ENCODE results near the gene FRMD3. TPM values are rescaled to one million over a fixed set of nuclear protein-coding genes. Genes with fewer than 3 reads are reported as not detected.

Gene FRMD3
- total and polyA plus RNA-seq, 2 donors (not counting 3 experiments of a cell fraction or from before 2014, with no cell fraction given), result 3.0 to 6.1 TPM

DNA sequence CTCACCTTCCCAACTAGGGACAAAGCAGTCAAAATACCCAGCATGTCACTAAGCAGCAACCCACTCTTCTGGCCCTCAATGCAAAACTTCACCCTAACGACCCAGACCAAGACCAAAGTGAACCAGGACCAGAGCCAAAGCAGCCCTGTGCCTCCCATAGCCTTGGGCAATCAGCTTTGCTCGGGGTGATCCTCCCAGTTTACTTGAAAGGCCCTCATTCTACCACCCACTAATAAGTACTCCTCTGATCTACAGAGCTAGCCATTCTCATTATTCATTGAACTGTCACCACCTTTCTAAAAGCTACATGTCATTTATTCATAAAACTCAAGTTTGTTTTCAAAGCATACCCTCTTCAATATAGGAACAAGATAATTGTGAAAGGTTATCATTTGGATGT, 221.0 kb downstream of the FRMD3 start:
- Histone ChIP-seq H3K27ac (ENCODE audit: insufficient read depth, low read depth, low read length) (no peak overlapping the region), H2AFZ (ENCODE audit: low read depth, low read length) (no peak overlapping the region), H3K36me3 (ENCODE audit: control insufficient read depth in 2 of 2, extremely low read depth in 1 of 2, insufficient read depth in 2 of 2, low read length in 2 of 2) (no peaks in the 10 kb centered on the region), H3K4me1 (ENCODE audit: control insufficient read depth, extremely low read depth, insufficient read depth, low read length) (no peaks in the 10 kb centered on the region), H3K9me1 (replicated peaks; ENCODE audit: control insufficient read depth, extremely low read depth, insufficient read depth, low read length) (no peaks in the 10 kb centered on the region), H3K27me3 (ENCODE audit: control insufficient read depth in 2 of 2, insufficient read depth in 2 of 2, low read length in 2 of 2) (no peaks in the 10 kb centered on the region), H3K4me3 (replicated peaks in 1 of 3; ENCODE audit: insufficient read depth in 1 of 3, low read depth in 1 of 3, low read length in 3 of 3) (no peak overlapping the region), H3K9me3 (replicated peaks; ENCODE audit: control insufficient read depth, insufficient read depth, low read length) (no peaks in the 10 kb centered on the region), H3K79me2 (ENCODE audit: control insufficient read depth, insufficient read depth, low read length) (no peaks in the 10 kb centered on the region), H3K4me2 (ENCODE audit: insufficient read depth, low read length) (no peak overlapping the region), H3K9ac (replicated peaks; ENCODE audit: extremely low read depth, insufficient read depth, low read length) (no peak overlapping the region), H4K20me1 (replicated peaks; ENCODE audit: control insufficient read depth, extremely low read depth, insufficient read depth, low read length) (no peaks in the 10 kb centered on the region)
- FAIRE-seq, result no peak
- dilution Hi-C loops (cut with MboI; ENCODE audit: extremely low pct_ligation_motif_present, low sequenced_read_pairs) (no loop called here), intact Hi-C loops (cut with micrococcal nuclease) (no loop called here)
- ChIA-PET CTCF (interaction anchor here (1.3 kb wide), 1 partner anchor 17 kb away, joined by 11 read pairs; no protein-coding TSS in a partner anchor), POLR2A (no interaction called here)
- TF ChIP-seq, protein P1, sequence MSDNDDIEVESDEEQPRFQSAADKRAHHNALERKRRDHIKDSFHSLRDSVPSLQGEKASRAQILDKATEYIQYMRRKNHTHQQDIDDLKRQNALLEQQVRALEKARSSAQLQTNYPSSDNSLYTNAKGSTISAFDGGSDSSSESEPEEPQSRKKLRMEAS (IDR thresholded peaks at IDR 0.05; ENCODE audit: insufficient read depth, insufficient read length), result no peak
- TF ChIP-seq GATA2 (IDR thresholded peaks at IDR 0.05; ENCODE audit: insufficient read depth, insufficient read length, low read depth, low read length) (no peak), FOS (IDR thresholded peaks at IDR 0.05; ENCODE audit: borderline replicate concordance, insufficient read depth, low read length) (no peak)
- no TSS peak for BruUV-seq (replicated peaks)
- no peak for DNase-seq (ENCODE audit: low read depth, low spot score)

DNA sequence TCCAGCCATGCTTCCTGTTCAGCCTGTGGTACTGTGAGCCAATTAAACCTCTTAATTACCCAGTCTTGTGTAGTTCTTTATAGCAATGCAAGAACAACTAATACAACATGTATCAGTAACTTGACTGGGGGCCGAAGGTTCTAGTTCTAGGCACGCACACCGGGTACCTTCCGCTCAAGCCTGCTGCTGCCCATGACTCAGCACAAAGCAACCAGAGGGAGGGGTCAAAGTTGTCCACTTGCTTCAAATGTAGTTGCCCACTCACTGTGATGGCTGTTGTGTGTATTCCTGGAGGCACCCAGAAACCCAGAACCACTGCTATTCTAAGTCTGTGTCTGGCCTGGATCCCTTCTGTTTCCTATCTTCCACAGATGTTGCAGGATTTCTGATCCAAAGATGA, 222.6 kb downstream of the FRMD3 start:
- POLR2A ChIA-PET, result no interaction called here
- TF ChIP-seq, protein P1 (IDR thresholded peaks at IDR 0.05; ENCODE audit: insufficient read depth, insufficient read length), result no peak
- TF ChIP-seq, protein P2, sequence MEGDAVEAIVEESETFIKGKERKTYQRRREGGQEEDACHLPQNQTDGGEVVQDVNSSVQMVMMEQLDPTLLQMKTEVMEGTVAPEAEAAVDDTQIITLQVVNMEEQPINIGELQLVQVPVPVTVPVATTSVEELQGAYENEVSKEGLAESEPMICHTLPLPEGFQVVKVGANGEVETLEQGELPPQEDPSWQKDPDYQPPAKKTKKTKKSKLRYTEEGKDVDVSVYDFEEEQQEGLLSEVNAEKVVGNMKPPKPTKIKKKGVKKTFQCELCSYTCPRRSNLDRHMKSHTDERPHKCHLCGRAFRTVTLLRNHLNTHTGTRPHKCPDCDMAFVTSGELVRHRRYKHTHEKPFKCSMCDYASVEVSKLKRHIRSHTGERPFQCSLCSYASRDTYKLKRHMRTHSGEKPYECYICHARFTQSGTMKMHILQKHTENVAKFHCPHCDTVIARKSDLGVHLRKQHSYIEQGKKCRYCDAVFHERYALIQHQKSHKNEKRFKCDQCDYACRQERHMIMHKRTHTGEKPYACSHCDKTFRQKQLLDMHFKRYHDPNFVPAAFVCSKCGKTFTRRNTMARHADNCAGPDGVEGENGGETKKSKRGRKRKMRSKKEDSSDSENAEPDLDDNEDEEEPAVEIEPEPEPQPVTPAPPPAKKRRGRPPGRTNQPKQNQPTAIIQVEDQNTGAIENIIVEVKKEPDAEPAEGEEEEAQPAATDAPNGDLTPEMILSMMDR (IDR thresholded peaks at IDR 0.05; ENCODE audit: extremely low read depth in 1 of 2, insufficient read depth in 1 of 2, low read depth in 1 of 2, low read length in 2 of 2), result no peak
- TF ChIP-seq POLR2AphosphoS5 (IDR thresholded peaks at IDR 0.05; ENCODE audit: insufficient read depth, low read depth, low read length), result no peak
- no peak for TF ChIP-seq POLR2A (IDR thresholded peaks at IDR 0.05; ENCODE audit: low read depth, low read length)
- no peak for TF ChIP-seq JUN (IDR thresholded peaks at IDR 0.05; ENCODE audit: borderline replicate concordance, insufficient read depth, insufficient read length, low read depth)
- TF ChIP-seq GATA2 (IDR thresholded peaks at IDR 0.05; ENCODE audit: insufficient read depth, insufficient read length, low read depth, low read length), result no peak
- no peak for TF ChIP-seq MYC (IDR thresholded peaks at IDR 0.05; ENCODE audit: low read depth, low read length)
- no peak for TF ChIP-seq FOS (IDR thresholded peaks at IDR 0.05; ENCODE audit: borderline replicate concordance, insufficient read depth, low read length)
- no peak for TF ChIP-seq EZH2 (IDR thresholded peaks at IDR 0.05; ENCODE audit: borderline replicate concordance, low read depth, low read length, severe bottlenecking)
- no peak for FAIRE-seq
- Histone ChIP-seq H3K4me3 (replicated peaks in 1 of 3; ENCODE audit: insufficient read depth in 1 of 3, low read depth in 1 of 3, low read length in 3 of 3) (no peak overlapping the region), H3K9me1 (replicated peaks; ENCODE audit: control insufficient read depth, extremely low read depth, insufficient read depth, low read length) (no peaks in the 10 kb centered on the region), H3K9ac (replicated peaks; ENCODE audit: extremely low read depth, insufficient read depth, low read length) (no peak overlapping the region), H3K27ac (ENCODE audit: insufficient read depth, low read depth, low read length) (no peak overlapping the region), H4K20me1 (replicated peaks; ENCODE audit: control insufficient read depth, extremely low read depth, insufficient read depth, low read length) (no peaks in the 10 kb centered on the region), H3K9me3 (replicated peaks; ENCODE audit: control insufficient read depth, insufficient read depth, low read length) (no peaks in the 10 kb centered on the region), H3K4me1 (ENCODE audit: control insufficient read depth, extremely low read depth, insufficient read depth, low read length) (no peaks in the 10 kb centered on the region), H3K79me2 (ENCODE audit: control insufficient read depth, insufficient read depth, low read length) (no peaks in the 10 kb centered on the region), H3K27me3 (ENCODE audit: control insufficient read depth in 2 of 2, insufficient read depth in 2 of 2, low read length in 2 of 2) (no peaks in the 10 kb centered on the region), H2AFZ (ENCODE audit: low read depth, low read length) (no peak overlapping the region), H3K36me3 (ENCODE audit: control insufficient read depth in 2 of 2, extremely low read depth in 1 of 2, insufficient read depth in 2 of 2, low read length in 2 of 2) (no peaks in the 10 kb centered on the region), H3K4me2 (ENCODE audit: insufficient read depth, low read length) (no peak overlapping the region)
- intact Hi-C loops (cut with micrococcal nuclease), result no loop called here
- dilution Hi-C loops (cut with MboI; ENCODE audit: extremely low pct_ligation_motif_present, low sequenced_read_pairs), result no loop called here
- CTCF ChIA-PET, result interaction anchor here (1.0 kb wide), 1 partner anchor 19 kb away, joined by 4 read pairs; no protein-coding TSS in a partner anchor
- no TSS peak for BruUV-seq (replicated peaks)
- DNase-seq (ENCODE audit: low read depth, low spot score), result no peak

All from endothelial cell of umbilical vein (primary cell).